H1 (cell line): Measurements from ENCODE around the gene SYNPO2L. TPM values are rescaled to one million over a fixed set of nuclear protein-coding genes. Genes with fewer than 3 reads are reported as not detected.

ENCODE experiments used
- ASH2L ChIP-seq: fragments of 200-600, 300-600 bp; sonication (generic); IDR thresholded peaks from one replicate; pipeline ENCODE4 v1.7.1; 2017; ENCODE audit warnings: low read length
- ATF2 ChIP-seq: IDR thresholded peaks from 2 replicates; pipeline ENCODE4 v1.6.1; 2012; ENCODE audit warnings: low read length, inconsistent platforms
- NANOG ChIP-seq: IDR thresholded peaks from 2 replicates; pipeline ENCODE4 v1.6.1; 2011; ENCODE audit warnings: low read length, low read depth, mild to moderate bottlenecking, inconsistent platforms; ENCODE audit not compliant: insufficient read depth, poor library complexity, severe bottlenecking
- RFX5 ChIP-seq: IDR thresholded peaks from 2 replicates; pipeline ENCODE4 v1.6.1; 2011; ENCODE audit warnings: low read depth, low read length, improper control_type of control experiment, borderline replicate concordance
- SIRT6 ChIP-seq: IDR thresholded peaks from one replicate; pipeline ENCODE4 v1.7.1; 2012; ENCODE audit warnings: low read length, inconsistent platforms
- TEAD4 ChIP-seq: IDR thresholded peaks from 2 replicates; pipeline ENCODE4 v1.6.1; 2012; ENCODE audit warnings: low read depth, low read length, inconsistent platforms, mixed read lengths
- polyA plus RNA-seq, 7 experiments: library from polyadenylated mRNA; depleted of rRNA in 3 of 7; stranded (reverse) in 5 of 7; unstranded in 2 of 7; fragments of >200 nt in 5 of 7; fragments of 200-250 nt in 2 of 7; gene quantifications; 1 replicate in 5 of 7; 2 replicates in 1 of 7; 4 replicates in 1 of 7; pipeline versions ENCODE4 v1.2.1 to v1.2.3, GENCODE V29; 2011 to 2013; ENCODE audit warnings: missing spikeins in 2 of 7, mixed read lengths in 2 of 7
- total RNA-seq: library from RNA; stranded (reverse); fragmentation: NEBNext Ultra II Directional; extraction: Animal tissue kit (Norgen Biotek cat#: 25700); gene quantifications from 2 replicates; pipeline ENCODE4 v1.2.1, GENCODE V29; 2021

Gene SYNPO2L
- total and polyA plus RNA-seq, 2 of the 8 experiments (the other 6 are each of a cell fraction or from before 2014, with no cell fraction given): 0.05 to 0.19 TPM

GRCh38 chr10:73609116-73609515, 46.7 kb downstream of the SYNPO2L start (continued):
- no peak for TF ChIP-seq ATF2
- TF ChIP-seq TEAD4: no peak
- TF ChIP-seq SIRT6: no peak
- TF ChIP-seq RFX5: no peak
- no peak for TF ChIP-seq NANOG
- no peak for TF ChIP-seq ASH2L
